HEK293 (cell line): Measurements from ENCODE around the gene VKORC1.

Source experiments
- ATF2 ChIP-seq: fragments of 450-650 bp; formaldehyde crosslinking; IDR thresholded peaks from 2 replicates; pipeline ENCODE4 v1.5.1; 2016; ENCODE audit warnings: missing biosample characterization, missing genetic modification characterization, low read depth
- BCL11A ChIP-seq: fragments of 450-650 bp; formaldehyde crosslinking; IDR thresholded peaks from 2 replicates; pipeline ENCODE4 v1.5.1; 2016; ENCODE audit warnings: low read depth, missing biosample characterization, missing genetic modification characterization
- HIC1 ChIP-seq: fragments of 450-650 bp; formaldehyde crosslinking; IDR thresholded peaks from 2 replicates; pipeline ENCODE4 v1.5.1; 2016; ENCODE audit warnings: missing biosample characterization, missing genetic modification characterization
- KLF17 ChIP-seq: fragments of 450-650 bp; formaldehyde crosslinking; IDR thresholded peaks from 2 replicates; pipeline ENCODE4 v1.5.1; 2016; ENCODE audit warnings: missing biosample characterization, missing genetic modification characterization
- KLF8 ChIP-seq: fragments of 450-650 bp; formaldehyde crosslinking; IDR thresholded peaks from 2 replicates; pipeline ENCODE4 v1.5.1; 2016; ENCODE audit warnings: missing biosample characterization, missing genetic modification characterization
- SP7 ChIP-seq: fragments of 450-650 bp; formaldehyde crosslinking; IDR thresholded peaks from 2 replicates; pipeline ENCODE4 v1.5.1; 2016; ENCODE audit warnings: missing biosample characterization, missing genetic modification characterization
- TCF7L2 ChIP-seq: IDR thresholded peaks from 2 replicates; pipeline ENCODE4 v1.6.1; 2011; ENCODE audit warnings: low read depth, mild to moderate bottlenecking, inconsistent platforms, low read length, moderate library complexity, borderline replicate concordance
- ZBTB20 ChIP-seq: fragments of 450-650 bp; formaldehyde crosslinking; IDR thresholded peaks from 2 replicates; pipeline ENCODE4 v1.5.1; 2016; ENCODE audit warnings: missing biosample characterization, missing genetic modification characterization
- ZEB2 ChIP-seq: fragments of 450-650 bp; formaldehyde crosslinking; IDR thresholded peaks from 2 replicates; pipeline ENCODE4 v1.5.1; 2016; ENCODE audit warnings: missing biosample characterization, missing genetic modification characterization
- ZFP41 ChIP-seq: fragments of 450-650 bp; formaldehyde crosslinking; IDR thresholded peaks from 2 replicates; pipeline ENCODE4 v1.5.1; 2016; ENCODE audit warnings: missing biosample characterization, missing genetic modification characterization, borderline replicate concordance
- ZNF10 ChIP-seq: fragments of 450-650 bp; formaldehyde crosslinking; IDR thresholded peaks from 2 replicates; pipeline ENCODE4 v1.5.1; 2017; ENCODE audit warnings: missing biosample characterization, missing genetic modification characterization
- ZNF174 ChIP-seq: fragments of 450-650 bp; formaldehyde crosslinking; IDR thresholded peaks from 2 replicates; pipeline ENCODE4 v1.5.0; 2017; ENCODE audit warnings: missing biosample characterization, mild to moderate bottlenecking, missing genetic modification characterization
- ZNF184 ChIP-seq: fragments of 450-650 bp; IDR thresholded peaks from 2 replicates; pipeline ENCODE4 v1.5.1; 2018; ENCODE audit warnings: missing biosample characterization, mild to moderate bottlenecking, missing genetic modification characterization
- ZNF223 ChIP-seq: fragments of 450-650 bp; formaldehyde crosslinking; IDR thresholded peaks from 2 replicates; pipeline ENCODE4 v1.5.1; 2016; ENCODE audit warnings: missing biosample characterization, missing genetic modification characterization
- ZNF266 ChIP-seq: fragments of 450-650 bp; formaldehyde crosslinking; IDR thresholded peaks from 2 replicates; pipeline ENCODE4 v1.5.1; 2016; ENCODE audit warnings: missing biosample characterization, missing genetic modification characterization, low read depth
- ZNF280D ChIP-seq: fragments of 450-650 bp; formaldehyde crosslinking; IDR thresholded peaks from 2 replicates; pipeline ENCODE4 v1.5.1; 2016; ENCODE audit warnings: missing biosample characterization, missing genetic modification characterization
- ZNF426 ChIP-seq: fragments of 450-650 bp; formaldehyde crosslinking; IDR thresholded peaks from 2 replicates; pipeline ENCODE4 v1.5.1; 2017; ENCODE audit warnings: missing biosample characterization, missing genetic modification characterization, mild to moderate bottlenecking, inconsistent platforms, moderate library complexity
- ZNF48 ChIP-seq: fragments of 450-650 bp; formaldehyde crosslinking; IDR thresholded peaks from 2 replicates; pipeline ENCODE4 v1.5.1; 2016; ENCODE audit warnings: missing biosample characterization, missing genetic modification characterization
- ZNF510 ChIP-seq: fragments of 450-650 bp; formaldehyde crosslinking; IDR thresholded peaks from 2 replicates; pipeline ENCODE4 v1.5.1; 2018; ENCODE audit warnings: mild to moderate bottlenecking, missing genetic modification characterization, missing biosample characterization; ENCODE audit not compliant: insufficient replicate concordance
- ZNF555 ChIP-seq: fragments of 450-650 bp; formaldehyde crosslinking; conservative IDR thresholded peaks from 2 replicates; pipeline ENCODE4 v1.5.1; 2017; ENCODE audit warnings: missing biosample characterization, mild to moderate bottlenecking, missing genetic modification characterization, inconsistent platforms
- ZNF585B ChIP-seq: fragments of 450-650 bp; formaldehyde crosslinking; IDR thresholded peaks from 2 replicates; pipeline ENCODE4 v1.5.1; 2016; ENCODE audit warnings: missing biosample characterization, missing genetic modification characterization
- ZNF658 ChIP-seq: fragments of 450-650 bp; formaldehyde crosslinking; IDR thresholded peaks from 2 replicates; pipeline ENCODE4; 2016; ENCODE audit warnings: missing biosample characterization, missing genetic modification characterization
- ZNF692 ChIP-seq: fragments of 450-650 bp; formaldehyde crosslinking; IDR thresholded peaks from 2 replicates; pipeline ENCODE4 v1.5.1; 2016; ENCODE audit warnings: missing biosample characterization, missing genetic modification characterization
- ZNF76 ChIP-seq: fragments of 450-650 bp; formaldehyde crosslinking; IDR thresholded peaks from 2 replicates; pipeline ENCODE4; 2016; ENCODE audit warnings: low read depth, missing biosample characterization, missing genetic modification characterization, borderline replicate concordance
- ZNF776 ChIP-seq: fragments of 450-650 bp; formaldehyde crosslinking; IDR thresholded peaks from 2 replicates; pipeline ENCODE4 v1.5.0; 2017; ENCODE audit warnings: missing biosample characterization, missing genetic modification characterization, borderline replicate concordance
- ZSCAN23 ChIP-seq: fragments of 450-650 bp; formaldehyde crosslinking; IDR thresholded peaks from 2 replicates; pipeline ENCODE4 v1.5.1; 2016; ENCODE audit warnings: missing biosample characterization, missing genetic modification characterization
- ZSCAN30 ChIP-seq: fragments of 450-650 bp; IDR thresholded peaks from 2 replicates; pipeline ENCODE4 v1.5.1; 2018; ENCODE audit warnings: missing biosample characterization, mild to moderate bottlenecking, missing genetic modification characterization, moderate library complexity
- ZSCAN5A ChIP-seq: fragments of 450-650 bp; formaldehyde crosslinking; IDR thresholded peaks from 2 replicates; pipeline ENCODE4 v1.5.1; 2016; ENCODE audit warnings: missing biosample characterization, missing genetic modification characterization
- ZXDB ChIP-seq: fragments of 450-650 bp; formaldehyde crosslinking; IDR thresholded peaks from 2 replicates; pipeline ENCODE4 v1.5.1; 2016; ENCODE audit warnings: missing biosample characterization, missing genetic modification characterization

VKORC1 gene

GRCh38 chr16:31073142-31073969 is 21.2 kb downstream of the VKORC1 start (continued):
- TF ChIP-seq ZSCAN5A (tag by site-specific recombination) (peak; percentile 34; the same call in 1 of the 2 replicates), ZSCAN30 (tag by site-specific recombination) (peak; percentile 87), ZNF266 (tag by site-specific recombination) (no peak), ZNF776 (tag by site-specific recombination) (no peak), ZNF223 (tag by site-specific recombination) (no peak), ZNF174 (tag by site-specific recombination) (peak; percentile 88; the same call in 1 of the 2 replicates), ZNF280D (tag by site-specific recombination) (no peak), ZNF76 (tag by site-specific recombination) (peak; percentile 63), ZNF585B (tag by site-specific recombination) (no peak), KLF17 (tag by site-specific recombination) (peak; percentile 80), ZNF184 (tag by site-specific recombination) (peak; percentile 88; the same call in 1 of the 2 replicates), TCF7L2 (no peak), KLF8 (tag by site-specific recombination) (peak; percentile 72), ZNF692 (tag by site-specific recombination) (peak; percentile 81), ZNF10 (tag by site-specific recombination) (peak; percentile 100), BCL11A (tag by site-specific recombination) (no peak), ZNF658 (tag by site-specific recombination) (no peak), HIC1 (no peak), ZXDB (tag by site-specific recombination) (peak; percentile 81), ZBTB20 (no peak), ATF2 (tag by site-specific recombination) (no peak), ZSCAN23 (tag by site-specific recombination) (peak; percentile 17; the same call in 1 of the 2 replicates), ZNF555 (no peak), ZEB2 (tag by site-specific recombination) (peak; percentile 72; the same call in 1 of the 2 replicates), ZNF426 (no peak), ZNF510 (tag by site-specific recombination) (no peak), SP7 (peak; percentile 73), ZFP41 (tag by site-specific recombination) (no peak), ZNF48 (no peak)
